Brain microvascular endothelial cell (primary cell): Measurements from ENCODE around the gene ACTN2.

Experiments
- DNase-seq: peaks from one replicate; pipeline ENCODE4 v3.0.0-alpha.2; 2020
- H3K27ac ChIP-seq: fragments of 250-450 bp; sonication (Bioruptor Pico); 2 replicates; pipeline ENCODE4 v1.5.1; 2020; ENCODE audit warnings: mild to moderate bottlenecking, moderate library complexity
- H3K27me3 ChIP-seq: fragments of 250-450 bp; sonication (Bioruptor Pico); replicated peaks from 2 replicates; pipeline ENCODE4 v1.5.1; 2020; ENCODE audit warnings: mild to moderate bottlenecking
- H3K36me3 ChIP-seq: fragments of 250-450 bp; sonication (Bioruptor Pico); replicated peaks from 2 replicates; pipeline ENCODE4 v1.5.1; 2020; ENCODE audit warnings: mild to moderate bottlenecking
- H3K4me3 ChIP-seq: 2 replicates; pipeline ENCODE4 v1.5.1; 2011; ENCODE audit warnings: low read depth, mild to moderate bottlenecking, control low read depth, low read length, moderate library complexity
- CTCF ChIP-seq: IDR thresholded peaks from 2 replicates; pipeline ENCODE4 v1.5.1; 2011; ENCODE audit warnings: low read depth, mild to moderate bottlenecking, moderate library complexity, low read length, control low read depth, inconsistent platforms; ENCODE audit errors: missing control alignments
- in situ Hi-C: cut with HindIII; loops from 2 replicates; pipeline ENCODE4 v1.10.0; 2017; ENCODE audit warnings: low sequenced_read_pairs, low pct_ligation_motif_present

The ACTN2 gene

GRCh38 chr1:236670060-236670459 is 16.2 kb upstream of the ACTN2 start:
- Histone ChIP-seq H3K27me3 (no peaks in the 10 kb centered on the region), H3K4me3 (no peak overlapping the region), H3K27ac (no peak overlapping the region), H3K36me3 (no peaks in the 10 kb centered on the region)
- TF ChIP-seq CTCF = no peak
- in situ Hi-C loops = no loop called here
- DNase-seq = no peak

- in situ Hi-C loops = no loop called here
- no peak overlapping the region for H3K27ac ChIP-seq
- H3K4me3 ChIP-seq = no peak overlapping the region
- TF ChIP-seq CTCF = no peak
- peak; percentile 4 for DNase-seq
- no peaks in the 10 kb centered on the region for H3K36me3 ChIP-seq
- H3K27me3 ChIP-seq = no peaks in the 10 kb centered on the region
Observed at GRCh38 chr1:236673289-236673919, 12.9 kb upstream of the ACTN2 start.

- Histone ChIP-seq H3K36me3 (no peaks in the 10 kb centered on the region), H3K27me3 (peaks cover 1% of the 10 kb centered on the region), H3K4me3 (no peak overlapping the region), H3K27ac (no peak overlapping the region)
- in situ Hi-C loops = no loop called here
- no peak for DNase-seq
- TF ChIP-seq CTCF = no peak
Observed at GRCh38 chr1:236677641-236678235, 8.6 kb upstream of the ACTN2 start.

- H3K4me3 ChIP-seq = no peak overlapping the region
- no peak for DNase-seq
- no peaks in the 10 kb centered on the region for H3K36me3 ChIP-seq
- no peak for TF ChIP-seq CTCF
- H3K27me3 ChIP-seq = peaks cover 7% of the 10 kb centered on the region
- in situ Hi-C loops = no loop called here
- no peak overlapping the region for H3K27ac ChIP-seq
Observed at GRCh38 chr1:236681219-236681618, 5.1 kb upstream of the ACTN2 start.

GRCh38 chr1:236685205-236685916 is 938 bp upstream of the ACTN2 start:
- no peak for TF ChIP-seq CTCF
- Histone ChIP-seq H3K27ac (no peak overlapping the region), H3K27me3 (peaks cover 13% of the 10 kb centered on the region), H3K4me3 (no peak overlapping the region), H3K36me3 (no peaks in the 10 kb centered on the region)
- in situ Hi-C loops = no loop called here
- no peak for DNase-seq
